ENCODE data around the gene PPP6R2. TPM values are rescaled to one million over a fixed set of nuclear protein-coding genes. Genes with fewer than 3 reads are reported as not detected.

The PPP6R2 gene
- total RNA-seq, 2 experiments from 2014 or later, result 62.3 to 64.5 TPM

DNA sequence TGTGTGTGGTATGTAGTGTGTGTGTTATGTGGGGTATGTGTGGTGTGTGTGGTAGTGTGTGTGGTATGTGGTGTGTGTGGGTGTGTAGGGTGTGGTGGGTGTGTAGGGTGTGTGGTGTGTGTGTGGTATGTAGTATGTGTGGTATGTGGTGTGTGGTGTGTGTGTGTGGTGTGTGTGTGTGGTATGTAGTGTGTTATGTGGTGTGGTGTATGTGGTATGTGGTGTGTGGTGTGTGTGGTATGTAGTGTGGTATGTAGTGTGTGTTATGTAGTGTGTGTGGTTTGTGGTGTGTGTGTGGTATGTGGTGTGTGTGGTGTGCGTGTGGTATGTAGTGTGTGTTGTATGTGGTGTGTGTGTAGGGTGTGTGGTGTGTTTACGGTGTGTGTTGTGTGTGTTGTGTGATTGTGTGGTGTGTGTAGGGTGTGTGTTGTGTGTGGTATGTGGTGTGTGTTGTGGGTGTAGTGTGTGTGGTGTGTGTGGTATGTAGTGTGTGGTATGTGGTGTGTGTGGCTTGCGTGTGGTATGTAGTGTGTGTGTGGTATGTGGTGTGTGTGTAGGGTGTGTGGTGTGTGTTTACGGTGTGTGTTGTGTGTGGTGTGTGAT is 4.2 kb upstream of the PPP6R2 start:
- no peak overlapping the region for H3K4me2 ChIP-seq (ENCODE audit: low read length)
- no peak overlapping the region for H2AFZ ChIP-seq (ENCODE audit: low read length)
- no peaks in the 10 kb centered on the region for H3K36me3 ChIP-seq (ENCODE audit: insufficient read depth, low read length)
- peaks cover 3% of the 10 kb centered on the region; the same call in 1 of the 2 replicates for H3K79me2 ChIP-seq (ENCODE audit: insufficient read depth, low read depth, low read length)
- H3K4me1 ChIP-seq (ENCODE audit: insufficient read depth, low read length, poor library complexity, severe bottlenecking), result peaks cover 44% of the 10 kb centered on the region
- no peak for DNase-seq (ENCODE audit: low spot score)
- no peak overlapping the region for H3K4me3 ChIP-seq (ENCODE audit: low read depth, low read length, poor library complexity, severe bottlenecking)
- no peaks in the 10 kb centered on the region for H4K20me1 ChIP-seq (ENCODE audit: insufficient read depth, low read length)
- intact Hi-C loops (cut with micrococcal nuclease; ENCODE audit: unreplicated experiment), result no loop called here
- BruUV-seq (replicated peaks), result no TSS peak
- no peak overlapping the region for H3K27ac ChIP-seq (ENCODE audit: low read depth, low read length, poor library complexity, severe bottlenecking)
- H3K9me2 ChIP-seq (ENCODE audit: insufficient read depth, low read length), result no peaks in the 10 kb centered on the region
- CTCF ChIA-PET (ENCODE audit: unreplicated experiment), result no interaction called here
- peaks cover 23% of the 10 kb centered on the region; the same call in 1 of the 2 replicates for H3K9me3 ChIP-seq (ENCODE audit: low read length)
- TF ChIP-seq, protein P1, sequence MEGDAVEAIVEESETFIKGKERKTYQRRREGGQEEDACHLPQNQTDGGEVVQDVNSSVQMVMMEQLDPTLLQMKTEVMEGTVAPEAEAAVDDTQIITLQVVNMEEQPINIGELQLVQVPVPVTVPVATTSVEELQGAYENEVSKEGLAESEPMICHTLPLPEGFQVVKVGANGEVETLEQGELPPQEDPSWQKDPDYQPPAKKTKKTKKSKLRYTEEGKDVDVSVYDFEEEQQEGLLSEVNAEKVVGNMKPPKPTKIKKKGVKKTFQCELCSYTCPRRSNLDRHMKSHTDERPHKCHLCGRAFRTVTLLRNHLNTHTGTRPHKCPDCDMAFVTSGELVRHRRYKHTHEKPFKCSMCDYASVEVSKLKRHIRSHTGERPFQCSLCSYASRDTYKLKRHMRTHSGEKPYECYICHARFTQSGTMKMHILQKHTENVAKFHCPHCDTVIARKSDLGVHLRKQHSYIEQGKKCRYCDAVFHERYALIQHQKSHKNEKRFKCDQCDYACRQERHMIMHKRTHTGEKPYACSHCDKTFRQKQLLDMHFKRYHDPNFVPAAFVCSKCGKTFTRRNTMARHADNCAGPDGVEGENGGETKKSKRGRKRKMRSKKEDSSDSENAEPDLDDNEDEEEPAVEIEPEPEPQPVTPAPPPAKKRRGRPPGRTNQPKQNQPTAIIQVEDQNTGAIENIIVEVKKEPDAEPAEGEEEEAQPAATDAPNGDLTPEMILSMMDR (conservative IDR thresholded peaks at IDR 0.05; ENCODE audit: low read length), result no peak
- TF ChIP-seq EZH2phosphoT487 (IDR thresholded peaks at IDR 0.05; ENCODE audit: borderline replicate concordance, low read depth, low read length), result no peak
- POLR2A ChIA-PET, result no interaction called here

DNA sequence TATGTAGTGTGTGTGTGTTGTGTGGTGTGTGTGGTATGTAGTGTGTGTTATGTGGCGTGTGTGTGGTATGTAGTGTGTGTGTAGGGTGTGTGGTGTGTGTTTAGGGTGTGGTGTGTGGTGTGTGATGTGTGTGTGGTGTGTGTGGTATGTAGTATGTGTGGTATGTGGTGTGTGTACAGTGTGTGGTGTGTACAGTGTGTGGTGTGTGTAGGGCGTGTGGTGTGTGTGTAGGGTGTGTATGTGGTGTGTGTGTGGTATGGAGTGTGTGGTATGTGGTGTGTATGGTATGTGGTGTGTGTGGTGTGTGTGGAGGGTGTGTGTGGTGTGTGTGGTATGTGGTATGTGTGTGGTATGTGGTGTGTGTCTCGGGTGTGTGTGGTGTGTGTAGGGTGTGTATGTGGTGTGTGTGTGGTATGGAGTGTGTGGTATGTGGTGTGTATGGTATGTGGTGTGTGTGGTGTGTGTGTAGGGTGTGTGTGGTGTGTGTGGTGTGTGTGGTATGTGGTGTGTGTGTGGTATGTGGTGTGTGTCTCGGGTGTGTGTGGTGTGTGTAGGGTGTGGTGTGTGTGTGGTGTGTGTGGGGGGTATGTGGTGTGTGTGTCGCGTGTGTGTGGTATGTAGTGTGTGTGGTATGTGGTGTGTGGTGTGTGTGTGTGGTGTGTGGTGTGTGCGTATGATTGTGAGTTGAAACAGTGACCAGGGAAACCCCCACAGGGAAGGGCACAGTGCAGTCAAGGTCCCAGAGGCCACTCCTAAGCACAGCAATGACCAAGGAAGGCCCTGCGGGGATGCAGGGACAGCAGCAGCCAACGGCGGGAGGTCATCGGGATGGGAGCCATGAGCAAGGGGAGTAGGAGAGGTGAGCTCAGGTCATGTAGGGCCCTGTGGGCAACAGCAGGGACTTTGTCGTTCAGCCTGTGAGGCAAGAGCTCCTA is 2.9 kb upstream of the PPP6R2 start:
- intact Hi-C loops (cut with micrococcal nuclease; ENCODE audit: unreplicated experiment), result loop anchor here (5.0 kb wide), 1 partner anchor 88 kb away; the partner anchor contains the start of gene HDAC10
- Histone ChIP-seq H3K4me1 (ENCODE audit: insufficient read depth, low read length, poor library complexity, severe bottlenecking) (peaks cover 32% of the 10 kb centered on the region), H3K9me2 (ENCODE audit: insufficient read depth, low read length) (no peaks in the 10 kb centered on the region), H3K36me3 (ENCODE audit: insufficient read depth, low read length) (no peaks in the 10 kb centered on the region), H4K20me1 (ENCODE audit: insufficient read depth, low read length) (no peaks in the 10 kb centered on the region), H3K27ac (ENCODE audit: low read depth, low read length, poor library complexity, severe bottlenecking) (no peak overlapping the region), H3K4me3 (ENCODE audit: low read depth, low read length, poor library complexity, severe bottlenecking) (no peak overlapping the region), H3K9me3 (ENCODE audit: low read length) (peaks cover 23% of the 10 kb centered on the region; the same call in 1 of the 2 replicates), H3K79me2 (ENCODE audit: insufficient read depth, low read depth, low read length) (peaks cover 3% of the 10 kb centered on the region; the same call in 1 of the 2 replicates), H3K4me2 (ENCODE audit: low read length) (no peak overlapping the region), H2AFZ (ENCODE audit: low read length) (no peak overlapping the region)
- no peak for TF ChIP-seq EZH2phosphoT487 (IDR thresholded peaks at IDR 0.05; ENCODE audit: borderline replicate concordance, low read depth, low read length)
- TF ChIP-seq, protein P1 (conservative IDR thresholded peaks at IDR 0.05; ENCODE audit: low read length), result no peak
- CTCF ChIA-PET (ENCODE audit: unreplicated experiment), result no interaction called here
- no TSS peak for BruUV-seq (replicated peaks)
- no peak for DNase-seq (ENCODE audit: low spot score)
- POLR2A ChIA-PET, result interaction anchor here (0.6 kb wide), 1 partner anchor 18 kb away, joined by 3 read pairs; no protein-coding TSS in a partner anchor
